Fibroblast of pulmonary artery (primary cell): ENCODE data around the gene CST11.

Experiments
- DNase-seq: peaks from one replicate; pipeline ENCODE4 v3.0.0-alpha.2; 2010; ENCODE audit warnings: low read depth
- H3K4me3 ChIP-seq: replicated peaks from 2 replicates; pipeline ENCODE4 v1.5.1; 2011; ENCODE audit warnings: low read depth, mild to moderate bottlenecking, control low read depth, low read length, moderate library complexity
- CTCF ChIP-seq: IDR thresholded peaks from 2 replicates; pipeline ENCODE4 v1.5.1; 2011; ENCODE audit warnings: mild to moderate bottlenecking, control low read depth, low read length, inconsistent platforms; ENCODE audit errors: missing control alignments

CST11 gene

GRCh38 chr20:23414526-23415188 is 38.0 kb downstream of the CST11 start:
- no peak for DNase-seq
- TF ChIP-seq CTCF, result no peak
- no peak overlapping the region for H3K4me3 ChIP-seq

GRCh38 chr20:23413862-23414422 is 38.7 kb downstream of the CST11 start:
- no peak for TF ChIP-seq CTCF
- no peak for DNase-seq

GRCh38 chr20:23412026-23412425 is 40.6 kb downstream of the CST11 start:
- peak; percentile 17 for DNase-seq
- TF ChIP-seq CTCF, result no peak
- no peak overlapping the region for H3K4me3 ChIP-seq

More at GRCh38 chr20:23413862-23414422, 38.7 kb downstream of the CST11 start:
- H3K4me3 ChIP-seq, result no peak overlapping the region

GRCh38 chr20:23410916-23411695 is 41.6 kb downstream of the CST11 start:
- no peak for TF ChIP-seq CTCF
- no peak overlapping the region for H3K4me3 ChIP-seq
- DNase-seq, result no peak

GRCh38 chr20:23409800-23410199 is 42.9 kb downstream of the CST11 start:
- no peak overlapping the region for H3K4me3 ChIP-seq
- no peak for TF ChIP-seq CTCF
- DNase-seq, result no peak

GRCh38 chr20:23408957-23409356 is 43.7 kb downstream of the CST11 start:
- no peak for DNase-seq
- no peak for TF ChIP-seq CTCF
- no peak overlapping the region for H3K4me3 ChIP-seq
